ENCODE measurements around the gene DAP. TPM values are rescaled to one million over a fixed set of nuclear protein-coding genes. Genes with fewer than 3 reads are reported as not detected.

Gene DAP
- polyA plus RNA-seq, 2 of the 4 experiments (the other 2 are of a cell fraction), result 24.2 to 54.9 TPM

DNA sequence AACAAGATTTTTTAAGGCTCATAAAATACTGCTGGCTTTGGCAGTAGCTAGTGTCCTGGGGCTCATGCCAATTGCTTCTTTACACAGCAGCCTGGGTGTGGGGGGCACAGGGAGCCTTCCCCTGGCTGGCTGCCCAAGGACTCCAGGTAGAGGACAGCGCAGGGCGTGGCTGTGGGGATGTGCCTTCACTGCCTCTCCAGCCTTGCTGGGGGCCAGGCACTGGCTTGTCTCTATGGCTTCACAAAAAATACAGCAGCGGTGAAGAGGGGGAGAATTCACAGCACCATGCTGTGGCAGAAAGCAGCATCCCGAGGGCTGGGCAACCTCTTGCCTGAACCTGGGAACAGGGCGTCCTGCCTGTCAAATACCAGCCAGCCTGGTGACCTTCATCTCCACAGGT, 57.4 kb downstream of the DAP start:
- DNase-seq (ENCODE audit: low read depth in 1 of 2, low spot score in 1 of 2) (no peak), ATAC-seq (no peak), FAIRE-seq (no peak)
- Histone ChIP-seq H3K9me3 (no peaks in the 10 kb centered on the region), H3K4me1 (peaks cover 24% of the 10 kb centered on the region), H3K27ac (no peak overlapping the region), H3K4me2 (peak overlapping the region; percentile 2; the same call in 1 of the 3 replicates), H3K4me3 (no peak overlapping the region)
- TF ChIP-seq JUN (IDR thresholded peaks at IDR 0.05) (no peak), EP300 (IDR thresholded peaks at IDR 0.05) (no peak), HES2 (IDR thresholded peaks at IDR 0.05) (no peak), RNF2 (IDR thresholded peaks at IDR 0.05; ENCODE audit: borderline replicate concordance, low read depth) (no peak), GATA3 (IDR thresholded peaks at IDR 0.05; ENCODE audit: borderline replicate concordance) (no peak), EHMT2 (IDR thresholded peaks at IDR 0.05; ENCODE audit: low read depth) (no peak), RAD21 (conservative IDR thresholded peaks at IDR 0.05 in 1 of 2, IDR thresholded peaks at IDR 0.05 in 1 of 2) (no peak), MAZ (IDR thresholded peaks at IDR 0.05; ENCODE audit: borderline replicate concordance, low read depth, low read length) (no peak), HOXA7 (CRISPR knock-in tag; IDR thresholded peaks at IDR 0.05) (no peak), ZFP36 (IDR thresholded peaks at IDR 0.05; ENCODE audit: borderline replicate concordance, partially characterized antibody) (no peak), ZNF302 (CRISPR knock-in tag; IDR thresholded peaks at IDR 0.05) (no peak), POLR2AphosphoS2 (conservative IDR thresholded peaks at IDR 0.05; ENCODE audit: low read length) (no peak), MAFK (IDR thresholded peaks at IDR 0.05; ENCODE audit: partially characterized antibody) (no peak), KDM1A (IDR thresholded peaks at IDR 0.05; ENCODE audit: low read depth) (no peak), HOXB5 (CRISPR knock-in tag; IDR thresholded peaks at IDR 0.05) (no peak), RCOR1 (IDR thresholded peaks at IDR 0.05; ENCODE audit: low read depth, low read length) (no peak)
- TF ChIP-seq, protein P1, sequence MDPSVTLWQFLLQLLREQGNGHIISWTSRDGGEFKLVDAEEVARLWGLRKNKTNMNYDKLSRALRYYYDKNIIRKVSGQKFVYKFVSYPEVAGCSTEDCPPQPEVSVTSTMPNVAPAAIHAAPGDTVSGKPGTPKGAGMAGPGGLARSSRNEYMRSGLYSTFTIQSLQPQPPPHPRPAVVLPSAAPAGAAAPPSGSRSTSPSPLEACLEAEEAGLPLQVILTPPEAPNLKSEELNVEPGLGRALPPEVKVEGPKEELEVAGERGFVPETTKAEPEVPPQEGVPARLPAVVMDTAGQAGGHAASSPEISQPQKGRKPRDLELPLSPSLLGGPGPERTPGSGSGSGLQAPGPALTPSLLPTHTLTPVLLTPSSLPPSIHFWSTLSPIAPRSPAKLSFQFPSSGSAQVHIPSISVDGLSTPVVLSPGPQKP (IDR thresholded peaks at IDR 0.05; ENCODE audit: low read depth, low read length), result no peak
- TF ChIP-seq, protein P2, sequence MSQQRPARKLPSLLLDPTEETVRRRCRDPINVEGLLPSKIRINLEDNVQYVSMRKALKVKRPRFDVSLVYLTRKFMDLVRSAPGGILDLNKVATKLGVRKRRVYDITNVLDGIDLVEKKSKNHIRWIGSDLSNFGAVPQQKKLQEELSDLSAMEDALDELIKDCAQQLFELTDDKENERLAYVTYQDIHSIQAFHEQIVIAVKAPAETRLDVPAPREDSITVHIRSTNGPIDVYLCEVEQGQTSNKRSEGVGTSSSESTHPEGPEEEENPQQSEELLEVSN (IDR thresholded peaks at IDR 0.05; ENCODE audit: borderline replicate concordance, low read depth), result no peak
- POLR2A ChIA-PET, result interaction anchor here (1.2 kb wide), 1 partner anchor 21 kb away, joined by 3 read pairs; no protein-coding TSS in a partner anchor
- CTCF ChIA-PET, result interaction anchor here (0.7 to 5.3 kb wide), 7 partner anchors 9 to 251 kb away, joined by 3 to 29 read pairs (median 7); no protein-coding TSS in a partner anchor
- 88% methylated on average over 5 of the region's 5 CpGs for WGBS (ENCODE audit: missing lambda C conversion rate)

- H3K4me2 ChIP-seq, result 0 out of 3 replicates have a peak overlapping the region, but pooled peaks have one; percentile 2
- FAIRE-seq, result no peak
- 85% methylated on average over 7 of the region's 7 CpGs for WGBS (ENCODE audit: missing lambda C conversion rate)
- H3K27ac ChIP-seq, result no peak overlapping the region
- TF ChIP-seq RNF2 (IDR thresholded peaks at IDR 0.05; ENCODE audit: borderline replicate concordance, low read depth) (no peak), GATA3 (IDR thresholded peaks at IDR 0.05; ENCODE audit: borderline replicate concordance) (no peak), MAX (IDR thresholded peaks at IDR 0.05) (no peak), RCOR1 (IDR thresholded peaks at IDR 0.05; ENCODE audit: low read depth, low read length) (no peak), RAD21 (conservative IDR thresholded peaks at IDR 0.05 in 1 of 2, IDR thresholded peaks at IDR 0.05 in 1 of 2) (no peak)
- no peak for DNase-seq (ENCODE audit: low read depth in 1 of 2, low spot score in 1 of 2)
- H3K4me3 ChIP-seq, result no peak overlapping the region
- POLR2A ChIA-PET, result interaction anchor here (1.2 kb wide), 1 partner anchor 22 kb away, joined by 3 read pairs; no protein-coding TSS in a partner anchor
- ATAC-seq, result peak; percentile 33 to 60; a peak in 4 of 6 replicates
- CTCF ChIA-PET, result interaction anchor here (0.7 to 5.3 kb wide), 9 partner anchors 8 to 250 kb away, joined by 3 to 29 read pairs (median 7); no protein-coding TSS in a partner anchor
- peaks cover 24% of the 10 kb centered on the region for H3K4me1 ChIP-seq
- H3K9me3 ChIP-seq, result no peaks in the 10 kb centered on the region
These were observed 58.0 kb downstream of the DAP start for GRCh38 chr5:10702911-10703491.

All from A549 (cell line).